T follicular helper cell (primary cell): ENCODE measurements around the gene RABGAP1L.
A peak's percentile ranks its signal among the peaks of the same experiment; 100 is the strongest.

Experiments
- DNase-seq: peaks from one replicate; pipeline ENCODE4 v3.0.0-alpha.2; 2020; ENCODE audit warnings: low read depth

The RABGAP1L gene

GRCh38 chr1:174963529-174964125 is 804.3 kb downstream of the RABGAP1L start:
- DNase-seq = no peak

DNA sequence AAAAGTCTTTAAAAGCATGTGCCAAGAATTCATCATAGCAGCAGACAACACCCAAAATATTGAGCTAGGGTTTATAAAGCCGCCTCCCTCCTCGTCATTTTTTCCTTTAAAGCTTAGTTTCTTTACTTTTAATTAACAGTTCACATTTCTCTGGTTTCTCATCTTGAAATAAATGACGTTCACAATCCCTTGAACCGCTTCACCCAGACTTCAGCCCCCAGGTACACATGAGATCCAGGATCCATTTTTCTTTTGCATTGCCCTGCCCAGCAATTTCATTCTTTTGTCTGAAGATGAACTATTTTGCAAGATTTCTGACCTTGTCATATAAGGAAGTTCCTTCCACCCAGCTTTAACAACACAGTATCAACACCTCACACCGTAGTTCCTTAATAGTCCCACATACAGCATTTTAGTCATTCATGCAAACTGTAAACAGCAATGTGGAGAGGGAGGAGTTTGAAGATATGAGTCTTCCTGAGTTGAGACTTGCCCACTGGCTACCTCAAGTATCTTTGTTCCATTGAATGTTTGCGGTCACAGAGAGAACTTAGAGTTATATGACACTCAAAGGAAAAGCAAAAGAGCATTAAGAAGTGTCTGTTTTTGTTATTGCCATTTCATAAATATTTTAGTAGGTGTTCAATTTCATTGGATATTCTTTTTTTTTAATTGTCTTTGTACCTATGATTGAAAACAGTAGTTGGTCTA is 805.1 kb downstream of the RABGAP1L start:
- peak; percentile 16 for DNase-seq

DNA sequence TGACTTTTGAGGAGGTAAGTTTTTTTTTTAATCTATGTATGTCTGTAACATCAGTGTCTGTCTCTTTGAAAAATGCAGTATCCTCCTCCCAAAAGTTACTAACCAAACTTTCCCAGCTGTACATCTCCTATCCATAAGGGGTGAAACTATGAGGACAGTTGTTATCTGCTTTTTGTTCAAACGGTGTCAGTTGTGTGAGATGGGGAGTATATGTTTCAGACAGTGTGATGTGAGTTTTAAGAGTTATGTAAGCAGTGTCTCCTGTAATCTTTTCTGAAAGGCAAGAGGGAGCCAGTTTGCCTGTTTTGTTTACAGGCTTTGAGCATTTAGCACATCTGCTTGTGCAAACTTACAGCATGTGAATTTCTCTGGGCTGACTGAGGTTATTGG is 805.6 kb downstream of the RABGAP1L start:
- peak; percentile 6 for DNase-seq

- DNase-seq = no peak
Observed at GRCh38 chr1:174965362-174966007, 806.2 kb downstream of the RABGAP1L start.

DNA sequence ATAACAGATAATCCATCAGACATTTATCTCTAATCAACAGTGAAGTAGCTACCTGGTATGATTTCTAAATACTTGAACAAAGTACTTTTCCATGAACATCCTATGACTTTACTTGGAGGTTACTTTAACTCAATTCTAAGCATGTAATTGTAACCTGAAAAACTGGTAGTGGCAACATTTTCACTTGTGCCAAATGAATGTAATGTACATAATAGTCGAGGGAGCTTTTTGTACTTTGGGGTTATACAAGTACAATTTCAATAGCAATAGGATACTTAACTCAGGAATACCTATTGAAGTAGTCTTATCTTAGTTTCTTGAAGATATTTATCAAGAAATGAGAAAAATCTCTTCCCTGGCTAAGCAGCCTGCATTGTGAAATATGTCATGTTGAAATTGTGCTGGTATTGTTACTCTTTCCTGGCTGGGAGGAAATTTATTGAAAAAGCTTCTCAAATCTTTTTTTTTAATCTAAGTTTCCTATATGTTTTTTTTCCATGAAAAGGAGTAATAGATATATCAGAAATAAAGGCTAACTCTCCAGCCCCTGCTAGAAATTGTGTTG is 806.8 kb downstream of the RABGAP1L start:
- DNase-seq = no peak

DNA sequence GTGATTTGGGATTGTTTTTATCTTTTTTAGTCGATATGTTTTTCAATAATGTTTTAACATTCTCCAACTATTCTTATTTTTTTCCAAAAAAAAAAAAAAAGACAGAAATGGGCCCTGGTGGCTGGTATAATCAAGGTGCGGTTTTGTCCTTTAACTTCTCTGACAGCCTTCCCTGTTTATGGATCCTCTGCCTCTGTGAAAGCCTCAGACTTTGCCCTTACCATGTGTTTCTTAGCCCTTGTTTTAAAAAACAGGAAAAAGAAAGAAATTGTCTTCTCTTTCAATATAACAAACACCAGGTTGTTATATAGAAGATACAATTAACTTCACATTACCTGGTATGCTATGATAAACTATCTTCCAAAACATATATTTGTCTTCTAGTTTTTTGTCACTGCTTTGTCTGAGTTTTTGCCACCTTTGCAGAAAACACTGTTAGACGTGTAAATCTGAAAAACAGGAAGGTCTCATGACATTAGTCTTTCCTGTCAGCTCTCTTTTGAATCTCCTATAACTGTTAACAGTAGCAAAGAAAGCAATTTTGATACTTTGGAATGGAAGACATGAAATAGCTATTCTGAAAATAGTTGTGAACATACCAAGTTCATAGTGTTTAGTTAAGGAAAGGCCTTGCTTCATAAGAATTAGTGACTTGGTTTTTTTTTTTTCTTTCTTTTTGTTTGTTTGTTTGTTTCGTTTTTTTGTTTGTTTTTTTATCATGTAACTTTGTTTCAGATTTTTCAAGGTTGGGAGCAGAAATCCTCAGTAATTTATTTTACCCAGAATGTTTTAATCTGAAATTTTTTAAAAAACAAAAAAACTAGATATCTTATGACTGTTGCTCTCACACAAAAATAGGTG is 808.8 kb downstream of the RABGAP1L start:
- no peak for DNase-seq

DNA sequence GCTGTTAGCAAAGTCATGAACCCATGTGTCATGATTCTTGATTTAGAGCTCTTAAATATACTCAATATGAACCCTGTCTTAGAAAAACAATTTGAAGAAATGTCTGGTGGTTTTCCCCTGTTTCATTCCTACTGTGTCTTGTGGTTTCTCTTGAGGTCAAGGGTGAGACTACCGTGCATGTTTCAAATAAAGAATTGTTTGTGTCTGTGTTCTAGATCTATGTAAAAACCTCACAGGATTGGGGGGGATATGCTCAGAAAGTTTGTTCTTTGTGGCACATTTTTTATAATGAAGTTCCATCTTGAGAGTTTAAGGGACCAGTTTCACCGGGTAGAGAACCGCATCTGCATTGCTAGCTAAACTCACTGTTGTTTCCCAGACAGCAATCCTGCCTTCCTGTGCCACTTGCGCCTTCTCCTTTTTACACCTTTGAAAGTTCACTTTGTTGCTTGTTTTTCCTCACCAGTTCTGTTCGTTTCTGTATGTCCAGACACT is 809.5 kb downstream of the RABGAP1L start:
- DNase-seq = peak; percentile 23

DNA sequence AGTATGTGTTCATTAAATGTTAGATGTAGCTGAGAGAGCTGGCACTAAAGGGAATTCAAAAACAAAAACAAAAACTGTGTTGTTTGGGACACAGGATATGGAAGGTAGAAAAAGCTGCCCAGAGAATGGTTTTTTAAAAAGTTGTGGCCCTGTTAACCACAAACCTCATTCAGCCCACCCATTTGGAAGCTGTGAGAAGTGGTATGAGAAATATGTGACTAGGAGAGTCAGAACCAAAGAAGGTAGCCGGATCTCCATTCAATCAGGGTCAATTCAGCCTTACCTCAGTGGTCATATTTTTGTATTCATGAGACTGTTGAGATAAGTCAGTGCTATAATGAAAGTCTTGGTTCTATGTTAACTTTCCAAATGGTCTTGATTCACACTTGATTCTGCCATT is 810.7 kb downstream of the RABGAP1L start:
- DNase-seq = no peak

GRCh38 chr1:174971466-174971865 is 812.1 kb downstream of the RABGAP1L start:
- DNase-seq = no peak

DNA sequence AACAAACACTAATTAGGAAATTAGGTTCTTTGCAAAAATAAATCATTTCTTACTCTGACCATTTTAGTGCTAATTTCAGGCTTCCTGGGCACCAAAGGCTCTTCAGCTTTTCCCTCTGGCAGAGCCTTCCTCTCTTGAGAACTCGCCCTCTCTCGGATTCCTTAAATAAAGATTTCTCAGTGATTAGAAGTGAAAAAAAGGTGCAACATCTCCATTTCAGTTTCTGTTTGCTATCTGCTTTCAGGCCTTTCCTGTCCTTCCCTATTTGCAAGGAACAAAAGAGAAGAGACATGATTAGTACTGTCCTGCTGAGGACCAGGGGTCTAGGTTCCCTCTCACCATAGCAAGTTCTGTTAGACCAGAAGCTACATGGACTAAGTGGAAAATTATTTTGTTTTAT is 812.6 kb downstream of the RABGAP1L start:
- DNase-seq = no peak

- no peak for DNase-seq
Observed at GRCh38 chr1:174974711-174975119, 815.4 kb downstream of the RABGAP1L start.

DNA sequence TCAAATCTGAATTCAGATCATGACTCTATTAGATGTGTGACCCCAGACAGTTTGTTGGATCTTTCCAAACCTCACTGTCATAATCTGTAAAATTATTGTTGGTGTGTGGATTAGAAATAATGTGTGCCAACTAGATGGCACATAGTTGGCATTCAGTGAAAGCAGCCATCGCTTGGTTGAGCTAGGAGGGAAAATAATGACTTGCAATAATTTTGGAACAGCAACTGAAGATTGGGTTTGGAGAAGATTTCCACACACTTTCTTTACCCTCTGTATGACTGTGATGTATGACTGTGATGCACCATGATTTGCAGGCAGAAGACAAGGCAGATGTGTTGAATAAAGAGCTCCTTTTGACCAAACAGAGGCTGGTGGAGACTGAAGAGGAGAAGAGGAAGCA is 816.4 kb downstream of the RABGAP1L start:
- no peak for DNase-seq

GRCh38 chr1:174976436-174977108 is 817.3 kb downstream of the RABGAP1L start:
- no peak for DNase-seq

- DNase-seq = no peak
Observed at GRCh38 chr1:174982971-174983689, 823.8 kb downstream of the RABGAP1L start.

- no peak for DNase-seq
Observed at GRCh38 chr1:174984952-174985351, 825.6 kb downstream of the RABGAP1L start.

DNA sequence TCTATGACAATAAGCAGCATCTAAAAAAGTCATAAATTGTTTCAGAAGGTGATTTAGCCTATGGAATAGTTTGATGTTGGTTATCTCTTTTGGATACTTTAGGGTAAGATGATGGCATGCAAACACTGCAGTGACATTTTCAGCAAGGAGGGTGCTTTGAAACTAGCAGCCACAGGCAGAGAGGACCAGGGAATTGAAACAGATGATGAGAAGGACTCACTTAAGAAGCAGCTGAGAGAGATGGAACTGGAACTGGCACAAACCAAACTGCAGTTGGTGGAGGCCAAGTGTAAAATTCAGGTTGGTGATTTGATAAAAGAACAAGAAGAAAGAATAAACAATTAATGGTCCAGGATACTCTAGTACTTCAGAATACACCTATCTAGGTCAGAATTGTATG is 829.2 kb downstream of the RABGAP1L start:
- no peak for DNase-seq

DNA sequence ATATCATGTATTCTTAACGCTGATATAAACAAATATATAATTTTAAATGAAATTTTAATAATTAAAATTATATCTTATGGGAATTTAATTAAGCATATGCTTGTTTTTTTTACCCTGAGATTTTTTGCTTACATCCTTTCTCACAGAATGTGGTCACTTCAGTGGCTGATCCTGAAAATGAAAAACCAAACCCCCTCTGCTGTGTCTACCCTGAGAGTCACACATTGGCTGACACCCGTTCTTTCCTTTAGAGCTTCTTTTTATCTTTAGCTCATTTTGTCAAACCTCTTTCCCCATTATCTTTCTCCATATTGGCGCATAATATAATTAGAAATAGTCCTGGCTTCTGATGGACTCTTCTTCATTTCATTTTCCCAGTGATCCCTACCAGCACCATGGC is 829.7 kb downstream of the RABGAP1L start:
- DNase-seq = no peak

GRCh38 chr1:174989536-174990220 is 830.4 kb downstream of the RABGAP1L start:
- no peak for DNase-seq

- no peak for DNase-seq
Observed at GRCh38 chr1:174990382-174990999, 831.2 kb downstream of the RABGAP1L start.

DNA sequence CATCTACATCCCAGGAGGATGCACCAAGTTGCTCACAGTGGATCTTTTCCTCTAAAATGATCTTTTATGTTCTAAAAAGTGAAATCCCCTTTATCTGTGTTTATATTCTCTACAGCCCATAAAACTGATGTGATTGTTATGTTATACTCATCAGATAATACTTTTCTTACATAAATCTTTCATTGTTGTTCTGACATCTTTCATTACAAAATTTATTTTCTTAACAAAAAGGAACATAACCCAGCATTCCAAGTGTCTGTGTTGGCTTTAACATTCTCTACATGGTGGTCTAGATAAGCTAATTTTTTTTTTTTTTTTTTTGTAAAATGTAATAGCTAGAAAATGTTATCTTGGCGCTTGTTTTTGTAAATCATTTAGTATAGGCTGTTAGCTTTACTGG is 832.2 kb downstream of the RABGAP1L start:
- no peak for DNase-seq
